Stimulated activated CD4-positive, alpha-beta T cell treated with anti-CD3 and anti-CD28 coated beads, Interleukin-2, amount 100 ng/mL, for 24 hours (primary cell): ENCODE data around the gene LYST.
"Not testable (repeated sequence)": the region's sequence is repeated elsewhere in the genome, so short reads cannot be mapped to it uniquely, and the experiment has no call there.

ENCODE experiments used
- DNase-seq, 2 donors: peaks; one replicate each; pipeline ENCODE4 v3.0.0-alpha.2; 2020

Gene LYST

GRCh38 chr1:235649368-235650163 lies 217.1 kb downstream of the LYST start, which contains the start of gene GNG4:
GNG4 (minus strand) TSS chr1:235649784; CDS start chr1:235583838, 65,946 bp downstream.
- peak in 1 of 2 donors; percentile 34 for DNase-seq

GRCh38 chr1:235648954-235649367 lies 217.7 kb downstream of the LYST start:
- peak; percentile 59 to 64 for DNase-seq

- peak in 1 of 2 donors; percentile 23 for DNase-seq
These were observed 218.2 kb downstream of the LYST start for GRCh38 chr1:235648407-235648907.

- not testable (repeated sequence) for DNase-seq
These were observed 219.2 kb downstream of the LYST start for GRCh38 chr1:235647537-235647936.

- DNase-seq = no peak
These were observed 220.2 kb downstream of the LYST start for GRCh38 chr1:235646463-235646862.

- no peak for DNase-seq
These were observed 221.9 kb downstream of the LYST start for GRCh38 chr1:235644693-235645305.

- DNase-seq = no peak
These were observed 222.6 kb downstream of the LYST start for GRCh38 chr1:235643837-235644692.

GRCh38 chr1:235642943-235643371 lies 223.7 kb downstream of the LYST start:
- DNase-seq = no peak

GRCh38 chr1:235642011-235642942 lies 224.4 kb downstream of the LYST start:
- DNase-seq = peak; percentile 65 to 67

- DNase-seq = no peak
These were observed 226.1 kb downstream of the LYST start for GRCh38 chr1:235640580-235640979.

- DNase-seq = no peak
These were observed 227.2 kb downstream of the LYST start for GRCh38 chr1:235639226-235640205.

GRCh38 chr1:235638612-235639011 lies 228.1 kb downstream of the LYST start:
- not testable (repeated sequence) for DNase-seq

- no peak for DNase-seq
These were observed 228.8 kb downstream of the LYST start for GRCh38 chr1:235637756-235638534.

- no peak for DNase-seq
These were observed 230.6 kb downstream of the LYST start for GRCh38 chr1:235635938-235636662.

GRCh38 chr1:235632506-235633401 lies 234.0 kb downstream of the LYST start:
- DNase-seq = no peak

GRCh38 chr1:235631816-235632215 lies 234.9 kb downstream of the LYST start:
- DNase-seq = no peak

GRCh38 chr1:235628316-235629005 lies 238.2 kb downstream of the LYST start:
- DNase-seq = no peak
